Liver (tissue), 9 donors: ENCODE results near the gene RARA. TPM values are rescaled to one million over a fixed set of nuclear protein-coding genes. Genes with fewer than 3 reads are reported as not detected.

Experiments used
- DNase-seq: peaks from one replicate; pipeline ENCODE4 v3.0.0-alpha.2; 2017; ENCODE audit warnings: low spot score
- H3K27ac ChIP-seq, 2 donors: one replicate each; pipeline ENCODE4 v1.7.0; 2013; ENCODE audit warnings: inconsistent platforms in 2 of 2, low read length in 2 of 2, control low read depth in 1 of 2, low read depth in 1 of 2, mild to moderate bottlenecking in 1 of 2
- H3K27me3 ChIP-seq, 4 donors: one replicate each; pipeline versions ENCODE4 v1.6.1 to v1.7.0; 2013; ENCODE audit warnings: low read length in 3 of 4, inconsistent platforms in 1 of 4, mild to moderate bottlenecking in 1 of 4, moderate library complexity in 1 of 4; ENCODE audit not compliant: control insufficient read depth in 4 of 4, insufficient read depth in 4 of 4
- H3K36me3 ChIP-seq, 4 donors: one replicate each; pipeline versions ENCODE4 v1.6.1 to v1.7.0; 2013; ENCODE audit warnings: low read length in 3 of 4, mild to moderate bottlenecking in 3 of 4, low read depth in 1 of 4, moderate library complexity in 1 of 4; ENCODE audit not compliant: control insufficient read depth in 4 of 4, insufficient read depth in 3 of 4
- H3K4me1 ChIP-seq, 4 donors: one replicate each; pipeline versions ENCODE4 v1.6.1 to v1.7.0; 2013; ENCODE audit warnings: low read length in 3 of 4, mild to moderate bottlenecking in 3 of 4, moderate library complexity in 1 of 4; ENCODE audit not compliant: control insufficient read depth in 4 of 4, insufficient read depth in 4 of 4
- H3K4me3 ChIP-seq, 3 donors: one replicate each; pipeline versions ENCODE4 v1.6.1 to v1.7.0; 2013; ENCODE audit warnings: low read length in 3 of 3, control low read depth in 1 of 3, low read depth in 1 of 3, mild to moderate bottlenecking in 1 of 3
- H3K9ac ChIP-seq, 2 donors: one replicate each; pipeline ENCODE4 v1.7.0; 2013; ENCODE audit warnings: low read length in 2 of 2, mild to moderate bottlenecking in 2 of 2, moderate library complexity in 2 of 2, control low read depth in 1 of 2, low read depth in 1 of 2
- H3K9me3 ChIP-seq, 4 donors: one replicate each; pipeline versions ENCODE4 v1.6.1 to v1.7.0; 2013; ENCODE audit warnings: low read length in 3 of 4; ENCODE audit not compliant: control insufficient read depth in 4 of 4
- EGR1 ChIP-seq, 2 donors: IDR thresholded peaks; 2 replicates each; pipeline ENCODE4 v1.6.1; 2016 to 2018; ENCODE audit warnings: antibody characterized with exemption in 2 of 2, low read depth in 2 of 2
- FOXA1 ChIP-seq: IDR thresholded peaks from 2 replicates; pipeline ENCODE4 v1.6.1; 2016; ENCODE audit warnings: antibody characterized with exemption
- FOXA2 ChIP-seq: IDR thresholded peaks from 2 replicates; pipeline ENCODE4 v1.6.1; 2016; ENCODE audit warnings: antibody characterized with exemption
- GABPA ChIP-seq, 2 donors: IDR thresholded peaks in 1 of 2; conservative IDR thresholded peaks in 1 of 2; 2 replicates each; pipeline ENCODE4 v1.6.1; 2016; ENCODE audit warnings: antibody characterized with exemption in 2 of 2, mild to moderate bottlenecking in 1 of 2, moderate library complexity in 1 of 2
- HNF4G ChIP-seq: IDR thresholded peaks from 2 replicates; pipeline ENCODE4 v1.6.1; 2016; ENCODE audit warnings: antibody characterized with exemption
- JUND ChIP-seq, 2 donors: IDR thresholded peaks; 2 replicates each; pipeline ENCODE4 v1.6.1; 2016; ENCODE audit warnings: antibody characterized with exemption in 2 of 2
- NR2F2 ChIP-seq: IDR thresholded peaks from 2 replicates; pipeline ENCODE4 v1.6.1; 2016; ENCODE audit warnings: antibody characterized with exemption
- RXRA ChIP-seq, 2 donors: IDR thresholded peaks; 2 replicates each; pipeline ENCODE4 v1.6.1; 2017 to 2018; ENCODE audit warnings: antibody characterized with exemption in 2 of 2, mild to moderate bottlenecking in 1 of 2
- SP1 ChIP-seq: IDR thresholded peaks from 2 replicates; pipeline ENCODE4 v1.6.1; 2018; ENCODE audit warnings: antibody characterized with exemption, mild to moderate bottlenecking
- TAF1 ChIP-seq: conservative IDR thresholded peaks from 2 replicates; pipeline ENCODE4 v1.6.1; 2016; ENCODE audit warnings: antibody characterized with exemption, mild to moderate bottlenecking
- YY1 ChIP-seq: IDR thresholded peaks from 2 replicates; pipeline ENCODE4 v1.6.1; 2016; ENCODE audit warnings: antibody characterized with exemption, mild to moderate bottlenecking
- WGBS: extraction: QIAGEN DNeasy Blood & Tissue Kit; methylation state at CpG from one replicate; pipeline ENCODE4 v1.1.7; 2013; 5-methylcytosine and 5-hydroxymethylcytosine counted together
- polyA plus RNA-seq, 2 donors: library from polyadenylated mRNA; stranded (reverse) in 1 of 2; unstranded in 1 of 2; fragments of 200-250 nt in 1 of 2; fragments of >200 nt in 1 of 2; fragmentation: Nextera tagmentation in 1 of 2; extraction: Ambion mirVana in 1 of 2; gene quantifications; one replicate each; pipeline versions ENCODE4 v1.2.1 to v1.2.3, GENCODE V29; 2013 to 2015
- total RNA-seq, 2 donors: library from RNA; depleted of rRNA; stranded (reverse); fragments of >200 nt; gene quantifications; one replicate each; pipeline ENCODE4 v1.2.3, GENCODE V29; 2014
- TF ChIP-seq, protein P1 (sequence below): IDR thresholded peaks from 2 replicates; pipeline ENCODE4 v1.6.1; 2016; ENCODE audit warnings: antibody characterized with exemption
- TF ChIP-seq, protein P2 (sequence below): fragments of 150-350 bp; IDR thresholded peaks from 2 replicates; pipeline ENCODE4 v1.5.1; 2017; ENCODE audit warnings: improper control_type of control experiment, low read depth, low read length; ENCODE audit not compliant: missing input control
- TF ChIP-seq, protein P3 (sequence below): IDR thresholded peaks from 2 replicates; pipeline ENCODE4 v1.6.1; 2016; ENCODE audit warnings: antibody characterized with exemption
- TF ChIP-seq, protein P4 (sequence below): IDR thresholded peaks from 2 replicates; pipeline ENCODE4 v1.6.1; 2016; ENCODE audit warnings: antibody characterized with exemption
- TF ChIP-seq, protein P5 (sequence below): IDR thresholded peaks from 2 replicates; pipeline ENCODE4 v1.6.1; 2016; ENCODE audit warnings: antibody characterized with exemption, mild to moderate bottlenecking
- donor health status: healthy.
- donor health status: healthy.
- donor health status: healthy.
- donor health status: healthy.
- donor health status: healthy.

The RARA gene
- total and polyA plus RNA-seq, 4 donors, result 6.6 to 26.2 (median 10.8) TPM

DNA sequence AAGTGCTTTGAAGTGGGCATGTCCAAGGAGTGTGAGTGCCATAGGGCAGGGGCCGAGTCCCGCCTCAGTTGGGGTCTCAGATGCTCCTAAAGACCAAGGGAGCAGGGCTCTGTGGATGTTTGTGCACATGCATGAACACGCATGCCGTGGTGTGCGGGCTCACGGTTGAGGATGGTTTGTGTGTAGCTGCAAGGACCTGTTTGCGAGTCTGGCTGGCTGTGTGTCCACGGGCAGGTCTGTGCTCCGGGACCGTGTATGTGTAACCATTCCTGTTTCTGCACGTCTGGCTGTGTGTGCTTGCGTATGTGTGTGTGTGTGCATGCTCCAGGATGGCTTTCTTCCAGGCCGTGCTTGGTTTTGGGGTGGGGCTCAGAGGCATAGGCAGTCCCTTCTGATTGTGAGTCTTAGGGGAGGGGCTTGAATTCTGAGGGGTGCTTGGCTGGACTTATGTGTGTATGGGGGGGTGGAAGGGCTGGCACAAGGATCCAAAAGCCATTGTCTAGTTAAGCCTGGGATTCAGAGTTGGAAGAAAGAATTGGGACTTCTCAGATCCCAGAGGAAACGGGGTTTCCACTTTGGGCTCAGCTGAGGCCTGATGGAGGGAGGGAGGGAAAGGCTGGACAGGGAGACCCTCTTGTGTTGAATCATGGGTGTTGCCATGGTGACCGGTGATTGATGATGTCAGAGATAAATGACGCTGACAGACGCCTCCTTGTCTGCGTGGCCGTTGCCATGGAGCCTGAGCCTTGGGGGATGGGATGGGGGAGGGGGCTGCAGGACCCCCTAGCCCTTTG, 41.1 kb downstream of the RARA start (continued):
- TF ChIP-seq TAF1 (no peak), HNF4G (no peak)

DNA sequence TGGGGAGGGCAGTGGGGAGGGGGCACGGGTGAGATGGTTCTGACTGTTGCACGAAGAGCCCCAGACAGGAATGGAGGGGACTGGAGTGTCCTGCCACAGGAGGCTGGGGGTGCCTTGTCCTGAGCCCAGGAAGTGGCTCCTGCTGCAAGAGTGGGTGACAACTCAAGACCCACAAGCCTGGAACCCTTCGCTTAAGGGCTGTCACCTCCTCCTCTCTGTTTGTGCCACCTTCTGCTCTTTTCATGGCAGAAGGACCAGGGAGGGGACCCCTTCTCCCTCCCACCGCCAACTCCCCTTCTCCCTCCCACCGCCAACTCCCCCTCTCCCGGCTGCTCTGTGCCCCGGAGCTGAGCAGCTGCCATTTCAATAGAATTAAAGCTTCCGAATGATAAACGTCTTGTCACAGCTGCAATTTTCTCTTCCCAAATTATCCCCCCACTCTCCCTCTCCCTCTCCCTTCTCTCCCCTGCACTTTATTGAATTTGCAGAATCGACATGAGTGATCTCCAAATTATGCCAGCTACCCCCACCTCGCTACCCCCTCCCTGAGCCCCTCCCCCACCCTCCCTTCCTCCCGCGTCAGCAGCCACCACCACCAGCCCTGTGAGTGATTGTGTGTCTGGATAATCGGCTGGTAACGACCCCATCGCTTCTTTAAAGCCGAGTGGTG, 41.8 kb downstream of the RARA start:
- peak overlapping the region; percentile 60 to 71 for H3K27ac ChIP-seq
- TF ChIP-seq NR2F2 (no peak), YY1 (no peak), TAF1 (no peak), EGR1 (IDR thresholded peaks at IDR 0.05; ENCODE audit: low read depth in 2 of 2) (no peak), FOXA2 (no peak)
- no peaks in the 10 kb centered on the region for H3K9me3 ChIP-seq
- H3K36me3 ChIP-seq, result peaks cover 2 to 8% (median 7%) of the 10 kb centered on the region in 4 donors
- DNase-seq, result no peak
- H3K4me3 ChIP-seq, result no peak overlapping the region
- no peak overlapping the region for H3K9ac ChIP-seq
- WGBS, result 47% methylated on average over 17 of the region's 17 CpGs
- H3K27me3 ChIP-seq, result no peaks in the 10 kb centered on the region
- H3K4me1 ChIP-seq, result peaks cover 51 to 98% (median 96%) of the 10 kb centered on the region in 4 donors

DNA sequence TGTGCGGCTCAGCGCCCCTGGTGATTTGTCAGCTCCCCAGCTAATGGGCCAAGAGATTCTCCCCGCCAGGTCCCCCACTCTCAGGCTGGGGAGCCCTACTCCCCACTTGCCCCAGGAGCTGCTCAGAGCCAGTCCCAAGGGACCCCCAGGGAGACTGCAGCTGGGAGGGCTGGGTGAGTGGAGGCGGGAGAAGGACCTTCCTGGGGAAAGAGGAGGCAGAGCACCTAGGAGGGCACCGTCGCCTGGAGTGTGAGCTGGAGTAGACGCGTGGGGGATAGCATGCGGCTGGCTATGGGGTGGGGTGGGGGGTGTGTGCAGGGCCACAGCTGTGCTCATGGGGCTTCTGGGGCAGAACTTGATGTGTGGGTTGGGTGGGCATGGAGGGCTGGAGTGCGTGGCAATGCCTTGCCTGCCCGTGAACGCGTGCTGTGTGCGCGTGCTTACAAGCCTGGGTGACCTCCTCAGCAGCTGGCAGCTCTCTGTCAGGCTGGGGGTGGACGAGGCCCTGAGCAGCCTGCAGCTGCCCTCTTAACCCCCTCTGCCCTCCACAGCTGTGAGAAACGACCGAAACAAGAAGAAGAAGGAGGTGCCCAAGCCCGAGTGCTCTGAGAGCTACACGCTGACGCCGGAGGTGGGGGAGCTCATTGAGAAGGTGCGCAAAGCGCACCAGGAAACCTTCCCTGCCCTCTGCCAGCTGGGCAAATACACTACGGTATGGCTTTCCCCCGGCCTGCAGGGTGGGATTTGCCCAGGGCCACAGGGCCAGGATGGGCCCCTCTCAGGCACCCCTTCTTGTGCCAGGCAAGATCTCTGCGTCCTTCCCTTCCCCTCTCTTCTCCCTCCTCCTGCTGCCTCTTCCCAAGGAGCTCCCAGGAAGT, 42.6 kb downstream of the RARA start:
- TF ChIP-seq FOXA1 (no peak), NR2F2 (no peak), RXRA (IDR thresholded peaks at IDR 0.05) (no peak), YY1 (no peak), EGR1 (IDR thresholded peaks at IDR 0.05; ENCODE audit: low read depth in 2 of 2) (no peak), JUND (IDR thresholded peaks at IDR 0.05) (no peak), HNF4G (no peak), TAF1 (no peak), GABPA (IDR thresholded peaks at IDR 0.05 in 1 of 2, conservative IDR thresholded peaks at IDR 0.05 in 1 of 2) (no peak), SP1 (no peak)
- TF ChIP-seq, protein P1, sequence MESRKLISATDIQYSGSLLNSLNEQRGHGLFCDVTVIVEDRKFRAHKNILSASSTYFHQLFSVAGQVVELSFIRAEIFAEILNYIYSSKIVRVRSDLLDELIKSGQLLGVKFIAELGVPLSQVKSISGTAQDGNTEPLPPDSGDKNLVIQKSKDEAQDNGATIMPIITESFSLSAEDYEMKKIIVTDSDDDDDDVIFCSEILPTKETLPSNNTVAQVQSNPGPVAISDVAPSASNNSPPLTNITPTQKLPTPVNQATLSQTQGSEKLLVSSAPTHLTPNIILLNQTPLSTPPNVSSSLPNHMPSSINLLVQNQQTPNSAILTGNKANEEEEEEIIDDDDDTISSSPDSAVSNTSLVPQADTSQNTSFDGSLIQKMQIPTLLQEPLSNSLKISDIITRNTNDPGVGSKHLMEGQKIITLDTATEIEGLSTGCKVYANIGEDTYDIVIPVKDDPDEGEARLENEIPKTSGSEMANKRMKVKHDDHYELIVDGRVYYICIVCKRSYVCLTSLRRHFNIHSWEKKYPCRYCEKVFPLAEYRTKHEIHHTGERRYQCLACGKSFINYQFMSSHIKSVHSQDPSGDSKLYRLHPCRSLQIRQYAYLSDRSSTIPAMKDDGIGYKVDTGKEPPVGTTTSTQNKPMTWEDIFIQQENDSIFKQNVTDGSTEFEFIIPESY, result no peak
- TF ChIP-seq, protein P2, sequence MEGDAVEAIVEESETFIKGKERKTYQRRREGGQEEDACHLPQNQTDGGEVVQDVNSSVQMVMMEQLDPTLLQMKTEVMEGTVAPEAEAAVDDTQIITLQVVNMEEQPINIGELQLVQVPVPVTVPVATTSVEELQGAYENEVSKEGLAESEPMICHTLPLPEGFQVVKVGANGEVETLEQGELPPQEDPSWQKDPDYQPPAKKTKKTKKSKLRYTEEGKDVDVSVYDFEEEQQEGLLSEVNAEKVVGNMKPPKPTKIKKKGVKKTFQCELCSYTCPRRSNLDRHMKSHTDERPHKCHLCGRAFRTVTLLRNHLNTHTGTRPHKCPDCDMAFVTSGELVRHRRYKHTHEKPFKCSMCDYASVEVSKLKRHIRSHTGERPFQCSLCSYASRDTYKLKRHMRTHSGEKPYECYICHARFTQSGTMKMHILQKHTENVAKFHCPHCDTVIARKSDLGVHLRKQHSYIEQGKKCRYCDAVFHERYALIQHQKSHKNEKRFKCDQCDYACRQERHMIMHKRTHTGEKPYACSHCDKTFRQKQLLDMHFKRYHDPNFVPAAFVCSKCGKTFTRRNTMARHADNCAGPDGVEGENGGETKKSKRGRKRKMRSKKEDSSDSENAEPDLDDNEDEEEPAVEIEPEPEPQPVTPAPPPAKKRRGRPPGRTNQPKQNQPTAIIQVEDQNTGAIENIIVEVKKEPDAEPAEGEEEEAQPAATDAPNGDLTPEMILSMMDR, result no peak
- TF ChIP-seq, protein P3, sequence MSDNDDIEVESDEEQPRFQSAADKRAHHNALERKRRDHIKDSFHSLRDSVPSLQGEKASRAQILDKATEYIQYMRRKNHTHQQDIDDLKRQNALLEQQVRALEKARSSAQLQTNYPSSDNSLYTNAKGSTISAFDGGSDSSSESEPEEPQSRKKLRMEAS, result no peak
- TF ChIP-seq, protein P4, sequence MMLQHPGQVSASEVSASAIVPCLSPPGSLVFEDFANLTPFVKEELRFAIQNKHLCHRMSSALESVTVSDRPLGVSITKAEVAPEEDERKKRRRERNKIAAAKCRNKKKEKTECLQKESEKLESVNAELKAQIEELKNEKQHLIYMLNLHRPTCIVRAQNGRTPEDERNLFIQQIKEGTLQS, result no peak
- TF ChIP-seq, protein P5, sequence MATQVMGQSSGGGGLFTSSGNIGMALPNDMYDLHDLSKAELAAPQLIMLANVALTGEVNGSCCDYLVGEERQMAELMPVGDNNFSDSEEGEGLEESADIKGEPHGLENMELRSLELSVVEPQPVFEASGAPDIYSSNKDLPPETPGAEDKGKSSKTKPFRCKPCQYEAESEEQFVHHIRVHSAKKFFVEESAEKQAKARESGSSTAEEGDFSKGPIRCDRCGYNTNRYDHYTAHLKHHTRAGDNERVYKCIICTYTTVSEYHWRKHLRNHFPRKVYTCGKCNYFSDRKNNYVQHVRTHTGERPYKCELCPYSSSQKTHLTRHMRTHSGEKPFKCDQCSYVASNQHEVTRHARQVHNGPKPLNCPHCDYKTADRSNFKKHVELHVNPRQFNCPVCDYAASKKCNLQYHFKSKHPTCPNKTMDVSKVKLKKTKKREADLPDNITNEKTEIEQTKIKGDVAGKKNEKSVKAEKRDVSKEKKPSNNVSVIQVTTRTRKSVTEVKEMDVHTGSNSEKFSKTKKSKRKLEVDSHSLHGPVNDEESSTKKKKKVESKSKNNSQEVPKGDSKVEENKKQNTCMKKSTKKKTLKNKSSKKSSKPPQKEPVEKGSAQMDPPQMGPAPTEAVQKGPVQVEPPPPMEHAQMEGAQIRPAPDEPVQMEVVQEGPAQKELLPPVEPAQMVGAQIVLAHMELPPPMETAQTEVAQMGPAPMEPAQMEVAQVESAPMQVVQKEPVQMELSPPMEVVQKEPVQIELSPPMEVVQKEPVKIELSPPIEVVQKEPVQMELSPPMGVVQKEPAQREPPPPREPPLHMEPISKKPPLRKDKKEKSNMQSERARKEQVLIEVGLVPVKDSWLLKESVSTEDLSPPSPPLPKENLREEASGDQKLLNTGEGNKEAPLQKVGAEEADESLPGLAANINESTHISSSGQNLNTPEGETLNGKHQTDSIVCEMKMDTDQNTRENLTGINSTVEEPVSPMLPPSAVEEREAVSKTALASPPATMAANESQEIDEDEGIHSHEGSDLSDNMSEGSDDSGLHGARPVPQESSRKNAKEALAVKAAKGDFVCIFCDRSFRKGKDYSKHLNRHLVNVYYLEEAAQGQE, result no peak
- Histone ChIP-seq H3K27me3 (no peaks in the 10 kb centered on the region), H3K4me3 (peak overlapping the region in 1 of 3 donors; percentile 21), H3K9ac (no peak overlapping the region), H3K9me3 (no peaks in the 10 kb centered on the region), H3K36me3 (peaks cover 2 to 8% (median 7%) of the 10 kb centered on the region in 4 donors), H3K27ac (peak overlapping the region; percentile 60 to 71), H3K4me1 (peaks cover 46 to 96% (median 89%) of the 10 kb centered on the region in 4 donors)
- 40% methylated on average over 27 of the region's 27 CpGs for WGBS
- no peak for DNase-seq
